T-cell (primary cell): ENCODE data around the gene MT1A. TPM values are rescaled to one million over a fixed set of nuclear protein-coding genes. Genes with fewer than 3 reads are reported as not detected.
"Not testable (repeated sequence)": the region's sequence is repeated elsewhere in the genome, so short reads cannot be mapped to it uniquely, and the experiment has no call there.

Experiments used
- ATAC-seq, 4 experiments: fragments of 200-7000 bp in 3 of 4; fragments of 150-1000 bp in 1 of 4; cut with Tn5 transposase; replicated peaks in 1 of 4; 1 replicate in 3 of 4; 2 replicates in 1 of 4; pipeline ENCODE4 v1.10.0; 2021; ENCODE audit warnings: moderate library complexity in 3 of 4, mild to moderate bottlenecking in 2 of 4, moderate number of reproducible peaks in 1 of 4
- CTCF ChIA-PET, 2 donors: fragments of 300-600 bp; sonication (Branson Sonifier 250); formaldehyde crosslinking; loops; one replicate each; lab custom pipeline; 2022; ENCODE audit warnings: antibody characterized with exemption in 2 of 2; lab: Charles Lee
- POLR2A ChIA-PET, 2 donors: fragments of 300-600 bp; sonication (Branson Sonifier 250); formaldehyde crosslinking; loops; one replicate each; lab custom pipeline; 2022; ENCODE audit warnings: antibody characterized with exemption in 2 of 2; lab: Charles Lee
- DNase-seq, 35 experiments: peaks; one replicate each; pipeline versions ENCODE4 v3.0.0 to v3.0.0-alpha.2; 2013 to 2023
- H3K27ac ChIP-seq: one replicate; pipeline ENCODE4 v1.5.1; 2013; ENCODE audit warnings: low read length
- H3K27me3 ChIP-seq, 2 experiments: replicated peaks in 1 of 2; 1 replicate in 1 of 2; 2 replicates in 1 of 2; pipeline versions ENCODE4 v1.6.1 to v1.7.0; 2013; ENCODE audit warnings: low read length in 1 of 2, mixed read lengths in 1 of 2; ENCODE audit not compliant: control insufficient read depth in 2 of 2, insufficient read depth in 2 of 2; ENCODE audit errors: extremely low read depth in 1 of 2
- H3K36me3 ChIP-seq, 2 donors: 1 replicate in 1 of 2; 2 replicates in 1 of 2; pipeline versions ENCODE4 v1.6.1 to v1.7.0; 2013; ENCODE audit warnings: low read length in 1 of 2; ENCODE audit not compliant: control insufficient read depth in 2 of 2, insufficient read depth in 1 of 2; ENCODE audit errors: extremely low read depth in 1 of 2
- H3K4me1 ChIP-seq, 2 experiments: 1 replicate in 1 of 2; 2 replicates in 1 of 2; pipeline versions ENCODE4 v1.6.1 to v1.7.0; 2013; ENCODE audit warnings: low read length in 2 of 2, mixed read lengths in 1 of 2; ENCODE audit not compliant: insufficient read depth in 2 of 2, control insufficient read depth in 1 of 2; ENCODE audit errors: extremely low read depth in 1 of 2
- H3K4me3 ChIP-seq, 2 donors: 1 replicate in 1 of 2; 2 replicates in 1 of 2; pipeline versions ENCODE4 v1.5.1 to v1.7.0; 2013; ENCODE audit warnings: mild to moderate bottlenecking in 2 of 2, low read length in 1 of 2, moderate library complexity in 1 of 2; ENCODE audit not compliant: control insufficient read depth in 1 of 2; ENCODE audit errors: extremely low read depth in 1 of 2
- H3K9me3 ChIP-seq: 2 replicates; pipeline ENCODE4 v1.7.0; 2013
- H3K27ac Mint-ChIP-seq, 2 donors: one replicate each; pipeline ENCODE4 v1.8.0; 2020 to 2021; ENCODE audit warnings: mild to moderate bottlenecking in 2 of 2, mixed read lengths in 2 of 2
- H3K27me3 Mint-ChIP-seq, 2 donors: one replicate each; pipeline ENCODE4 v1.8.0; 2021 to 2022; ENCODE audit warnings: mixed read lengths in 2 of 2
- H3K36me3 Mint-ChIP-seq: one replicate; pipeline ENCODE4 v1.8.0; 2021; ENCODE audit warnings: mixed read lengths
- H3K4me1 Mint-ChIP-seq, 3 donors: one replicate each; pipeline ENCODE4 v1.8.0; 2020 to 2022; ENCODE audit warnings: mixed read lengths in 3 of 3, mild to moderate bottlenecking in 1 of 3
- H3K4me3 Mint-ChIP-seq, 3 donors: one replicate each; pipeline ENCODE4 v1.8.0; 2020 to 2022; ENCODE audit warnings: mild to moderate bottlenecking in 3 of 3, mixed read lengths in 3 of 3, moderate library complexity in 3 of 3
- H3K9me3 Mint-ChIP-seq, 3 donors: one replicate each; pipeline ENCODE4 v1.8.0; 2020 to 2022; ENCODE audit warnings: mixed read lengths in 3 of 3
- WGBS: methylation state at CpG from one replicate; pipeline ENCODE4 v1.1.5; 2013; ENCODE audit warnings: missing lambda C conversion rate; ENCODE audit not compliant: insufficient coverage; 5-methylcytosine and 5-hydroxymethylcytosine counted together
- total RNA-seq, 35 experiments: library from RNA in 6 of 35; stranded (reverse) in 6 of 35; fragments of 120-200 nt in 1 of 35; gene quantifications; one replicate each; pipeline versions ENCODE4 v1.2.1 to v1.2.4 and lab custom pipeline; 2013 to 2026

Gene MT1A
- total RNA-seq, 5 donors from 2014 or later (not counting 1 experiment from before 2014, with no cell fraction given), result not detected

DNA sequence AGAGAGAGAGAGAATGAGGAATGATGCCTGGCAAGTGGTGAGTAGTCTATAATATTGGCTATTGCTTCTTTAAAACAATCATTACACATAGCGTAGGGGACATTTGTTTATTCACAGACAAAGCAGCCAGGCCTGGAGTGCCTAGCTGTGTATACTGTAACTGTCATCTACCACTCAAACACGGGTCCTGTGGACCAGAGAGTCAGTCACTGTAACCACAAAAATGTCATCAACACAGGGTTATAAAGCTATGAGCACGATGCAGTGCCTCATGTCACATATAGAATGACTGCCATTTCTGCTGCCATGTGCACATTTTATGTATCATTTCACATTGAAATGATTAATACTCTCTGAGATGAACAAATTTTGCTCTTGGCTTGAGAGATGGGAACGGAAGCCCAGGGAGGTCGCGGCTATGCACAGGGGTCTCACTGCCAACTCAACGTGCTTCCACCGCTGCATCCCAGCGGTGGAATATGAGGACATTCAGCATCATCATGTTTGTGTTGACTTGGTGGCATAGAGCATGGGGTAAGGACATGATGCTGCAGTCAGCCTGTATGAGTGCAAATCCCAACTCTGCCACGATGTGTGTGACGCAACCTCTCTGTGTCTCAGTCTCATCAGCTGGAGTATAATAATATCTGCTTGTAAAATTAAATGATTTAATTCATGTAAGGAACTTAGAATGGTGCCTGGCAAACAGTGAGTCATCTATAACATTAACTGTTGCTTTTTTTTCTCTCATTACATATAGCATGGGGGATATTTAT is 34.5 kb downstream of the MT1A start:
- no peak overlapping the region for H3K27ac ChIP-seq
- H3K4me3 ChIP-seq, result no peak overlapping the region
- ChIA-PET POLR2A (no interaction called here), CTCF (interaction anchor here in 1 of 2 donors (0.6 kb wide), 1 partner anchor 149 kb away, joined by 3 read pairs; no protein-coding TSS in a partner anchor)
- no peak overlapping the region for H3K4me3 Mint-ChIP-seq
- H3K36me3 Mint-ChIP-seq, result no peaks in the 10 kb centered on the region
- 80% methylated on average over 7 of the region's 11 CpGs for WGBS
- peaks cover 22 to 34% (median 31%) of the 10 kb centered on the region in 3 donors for H3K4me1 Mint-ChIP-seq
- H3K9me3 Mint-ChIP-seq, result no peaks in the 10 kb centered on the region
- no peak overlapping the region for H3K27ac Mint-ChIP-seq
- no peaks in the 10 kb centered on the region for H3K36me3 ChIP-seq
- peaks cover 3 to 27% of the 10 kb centered on the region in 2 experiments for H3K4me1 ChIP-seq
- no peaks in the 10 kb centered on the region for H3K9me3 ChIP-seq
- ATAC-seq (no peak), DNase-seq (no peak)
- peaks cover 30 to 63% of the 10 kb centered on the region in 2 donors for H3K27me3 Mint-ChIP-seq
- H3K27me3 ChIP-seq, result peaks cover 17 to 53% of the 10 kb centered on the region in 2 experiments

DNA sequence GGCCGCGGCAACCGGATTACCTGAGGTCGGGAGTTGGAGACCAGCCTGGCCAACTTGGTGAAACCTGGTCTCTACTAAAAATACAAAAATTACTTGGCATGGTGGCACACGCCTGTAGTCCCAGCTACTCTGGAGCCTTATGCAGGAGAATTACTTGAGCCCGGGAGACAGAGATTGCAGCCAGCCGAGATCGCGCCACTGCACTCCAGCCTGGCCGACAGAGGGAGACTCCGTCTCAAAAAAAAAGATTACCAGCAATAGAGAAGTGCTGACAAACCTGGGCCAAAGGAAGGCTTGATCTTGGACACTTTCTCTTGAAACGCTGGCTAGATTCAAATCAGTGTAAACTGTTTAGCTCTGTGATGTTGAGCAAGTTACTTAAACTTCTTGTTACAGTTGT is 35.5 kb downstream of the MT1A start:
- Mint-ChIP-seq H3K4me3 (peak overlapping the region in 1 of 3 donors; percentile 45), H3K27me3 (peaks cover 22 to 54% of the 10 kb centered on the region in 2 donors), H3K36me3 (no peaks in the 10 kb centered on the region), H3K4me1 (peaks cover 16 to 24% (median 23%) of the 10 kb centered on the region in 3 donors), H3K9me3 (no peaks in the 10 kb centered on the region), H3K27ac (no peak overlapping the region)
- CTCF ChIA-PET, result interaction anchor here in 1 of 2 donors (0.7 to 1.5 kb wide), 2 partner anchors 28 to 298 kb away, joined by 3 to 8 read pairs; no protein-coding TSS in a partner anchor
- H3K9me3 ChIP-seq, result no peaks in the 10 kb centered on the region
- POLR2A ChIA-PET, result no interaction called here
- H3K36me3 ChIP-seq, result no peaks in the 10 kb centered on the region
- H3K27me3 ChIP-seq, result peaks cover 14 to 43% of the 10 kb centered on the region in 2 experiments
- H3K4me1 ChIP-seq, result peaks cover 3 to 22% of the 10 kb centered on the region in 2 experiments
- H3K4me3 ChIP-seq, result no peak overlapping the region
- peak in 3 of 4 experiments; percentile 40 to 51 (median 43) for ATAC-seq
- DNase-seq, result peak in 7 of 35 experiments; percentile 18 to 46 (median 24)
- WGBS, result 39% methylated on average over 7 of the region's 12 CpGs
- no peak overlapping the region for H3K27ac ChIP-seq

DNA sequence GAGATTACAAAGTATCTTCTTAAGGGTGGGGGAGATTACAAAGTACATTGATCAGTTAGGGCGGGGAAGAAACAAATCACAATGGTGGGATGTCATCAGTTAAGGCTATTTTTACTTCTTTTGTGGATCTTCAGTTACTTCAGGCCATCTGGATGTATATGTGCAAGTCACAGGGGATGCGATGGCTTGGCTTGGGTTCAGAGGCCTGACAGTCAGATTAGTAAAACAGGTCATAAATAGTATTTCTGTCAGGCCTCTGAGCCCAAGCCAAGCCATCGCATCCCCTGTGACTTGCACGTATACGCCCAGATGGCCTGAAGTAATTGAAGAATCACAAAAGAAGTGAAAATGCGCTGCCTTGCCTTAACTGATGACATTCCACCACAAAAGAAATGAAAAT is 36.1 kb downstream of the MT1A start:
- Mint-ChIP-seq H3K4me3 (peak overlapping the region in 1 of 3 donors; percentile 85), H3K27me3 (peaks cover 18 to 49% of the 10 kb centered on the region in 2 donors), H3K4me1 (peaks cover 14 to 21% (median 20%) of the 10 kb centered on the region in 3 donors)
- H3K27me3 ChIP-seq, result peaks cover 11 to 37% of the 10 kb centered on the region in 2 experiments
- ATAC-seq, H3K36me3 Mint-ChIP-seq, H3K9me3 Mint-ChIP-seq, H3K27ac Mint-ChIP-seq, H3K9me3 ChIP-seq, H3K27ac ChIP-seq, H3K36me3 ChIP-seq, POLR2A ChIA-PET, H3K4me3 ChIP-seq, DNase-seq: not testable (repeated sequence)
- WGBS, result 80% methylated on average over 1 of the region's 6 CpGs
- H3K4me1 ChIP-seq, result peaks cover 3 to 19% of the 10 kb centered on the region in 2 experiments
- CTCF ChIA-PET, result interaction anchor here in 1 of 2 donors (1.5 kb wide), 1 partner anchor 27 kb away, joined by 8 read pairs; no protein-coding TSS in a partner anchor

DNA sequence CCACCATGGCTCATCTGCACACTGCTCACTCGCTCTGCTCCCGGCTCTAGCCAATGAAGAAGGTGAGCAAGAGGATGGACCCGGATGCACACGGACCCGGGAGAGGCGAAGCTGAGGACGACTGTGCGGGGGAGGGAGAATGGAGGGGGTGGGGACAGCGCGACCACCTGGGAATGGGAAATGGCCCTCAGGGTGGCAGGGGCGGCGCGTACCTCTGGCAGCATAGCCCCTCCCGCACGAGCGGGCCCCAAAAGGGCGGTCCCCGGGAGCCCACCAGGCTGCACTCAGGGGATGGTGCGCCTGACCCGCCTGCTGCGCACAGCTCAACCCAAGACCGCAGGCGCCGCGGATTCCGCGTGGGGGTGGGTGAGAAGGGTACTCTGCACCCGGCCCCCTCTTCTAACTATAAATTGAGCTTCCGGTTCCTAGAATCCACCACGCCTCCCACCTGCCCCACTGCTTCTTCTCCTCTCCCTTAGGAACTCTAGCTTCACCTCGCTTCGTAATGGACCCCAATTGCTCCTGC is 37.3 kb downstream of the MT1A start:
- H3K4me3 ChIP-seq, result peak overlapping the region; percentile 44 to 52
- 0% methylated on average over 8 of the region's 32 CpGs for WGBS
- H3K27me3 ChIP-seq, result peaks cover 8 to 25% of the 10 kb centered on the region in 2 experiments
- H3K4me1 ChIP-seq, result peaks cover 3 to 13% of the 10 kb centered on the region in 2 experiments
- peak; percentile 62 to 91 (median 84) for ATAC-seq
- Mint-ChIP-seq H3K27ac (peak overlapping the region in 1 of 2 donors; percentile 78), H3K36me3 (no peaks in the 10 kb centered on the region), H3K27me3 (peaks cover 12 to 38% of the 10 kb centered on the region in 2 donors), H3K4me1 (peaks cover 10 to 20% (median 16%) of the 10 kb centered on the region in 3 donors), H3K9me3 (no peaks in the 10 kb centered on the region), H3K4me3 (peak overlapping the region; percentile 61 to 85 (median 66))
- no peaks in the 10 kb centered on the region for H3K36me3 ChIP-seq
- POLR2A ChIA-PET, result interaction anchor here (0.6 to 1.2 kb wide), 4 partner anchors 33 to 1733 kb away, joined by 3 to 10 read pairs (median 6); partner anchors contain the start of gene MT2A (in 1 of the 2)
- CTCF ChIA-PET, result interaction anchor here (0.7 to 1.5 kb wide), 2 partner anchors 26 to 56 kb away, joined by 3 to 4 read pairs; no protein-coding TSS in a partner anchor
- DNase-seq, result peak in 31 of 35 experiments; percentile 18 to 67 (median 46)
- H3K27ac ChIP-seq, result no peak overlapping the region
- H3K9me3 ChIP-seq, result no peaks in the 10 kb centered on the region

DNA sequence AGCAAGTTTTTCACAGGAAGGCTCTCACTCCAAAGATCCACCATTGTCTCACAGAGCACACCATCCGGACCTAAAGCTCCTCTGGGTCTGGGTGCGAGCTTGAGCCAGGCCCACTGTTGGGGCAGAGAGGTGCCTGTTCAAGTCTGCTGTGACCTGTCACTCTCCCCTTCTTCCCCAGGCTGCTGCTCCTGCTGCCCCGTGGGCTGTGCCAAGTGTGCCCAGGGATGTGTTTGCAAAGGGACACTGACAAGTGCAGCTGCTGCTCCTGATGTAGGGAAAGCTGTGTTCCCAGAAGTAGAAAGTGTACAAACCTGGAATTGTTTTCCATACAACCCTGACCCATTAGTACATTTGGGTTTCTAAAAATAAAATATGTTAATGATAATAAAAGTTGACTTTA is 39.0 kb downstream of the MT1A start:
- DNase-seq, result no peak
- Mint-ChIP-seq H3K27me3 (peaks cover 0 to 22% of the 10 kb centered on the region in 2 donors), H3K36me3 (no peaks in the 10 kb centered on the region), H3K4me3 (no peak overlapping the region), H3K27ac (no peak overlapping the region), H3K4me1 (peaks cover 16 to 28% (median 26%) of the 10 kb centered on the region in 3 donors), H3K9me3 (no peaks in the 10 kb centered on the region)
- Histone ChIP-seq H3K9me3 (no peaks in the 10 kb centered on the region), H3K36me3 (no peaks in the 10 kb centered on the region), H3K27ac (no peak overlapping the region), H3K4me3 (no peak overlapping the region), H3K27me3 (peaks cover 5 to 18% of the 10 kb centered on the region in 2 experiments), H3K4me1 (peaks cover 7 to 23% of the 10 kb centered on the region in 2 experiments)
- ChIA-PET POLR2A (no interaction called here), CTCF (no interaction called here)
- WGBS, result 82% methylated on average over 2 of the region's 3 CpGs
- no peak for ATAC-seq
